Measurements from ENCODE around the gene TCAP.
A peak's percentile ranks its signal among the peaks of the same experiment; 100 is the strongest.
"Not testable (repeated sequence)": the region's sequence is repeated elsewhere in the genome, so short reads cannot be mapped to it uniquely, and the experiment has no call there.

Gene TCAP

GRCh38 chr17:39687101-39687545, 22.0 kb downstream of the TCAP start:
- DNase-seq: no peak

GRCh38 chr17:39687546-39688474, 22.7 kb downstream of the TCAP start, which contains the start of gene PGAP3:
PGAP3 (minus strand) TSS chr17:39688057; CDS start chr17:39688014, 43 bp downstream.
- peak; percentile 92 for DNase-seq

GRCh38 chr17:39688475-39688835, 23.3 kb downstream of the TCAP start:
- no peak for DNase-seq

GRCh38 chr17:39688945-39689344, 23.8 kb downstream of the TCAP start:
- DNase-seq: no peak

- DNase-seq: no peak
Measured at GRCh38 chr17:39694593-39694992, 29.4 kb downstream of the TCAP start.

GRCh38 chr17:39695089-39695474, 29.9 kb downstream of the TCAP start:
- no peak for DNase-seq

GRCh38 chr17:39696731-39697130, 31.6 kb downstream of the TCAP start:
- no peak for DNase-seq

GRCh38 chr17:39697961-39698360, 32.8 kb downstream of the TCAP start:
- no peak for DNase-seq

- DNase-seq: not testable (repeated sequence)
Measured at GRCh38 chr17:39699157-39699817, 34.1 kb downstream of the TCAP start.

GRCh38 chr17:39699818-39700147, 34.6 kb downstream of the TCAP start, which contains the start of gene ERBB2:
ERBB2 (plus strand) TSS chr17:39700064; CDS start chr17:39700239, 175 bp downstream.
- peak; percentile 82 for DNase-seq

GRCh38 chr17:39700148-39700987, 35.2 kb downstream of the TCAP start:
- DNase-seq: peak; percentile 84

- no peak for DNase-seq
Measured at GRCh38 chr17:39701012-39701783, 36.0 kb downstream of the TCAP start.

- DNase-seq: no peak
Measured at GRCh38 chr17:39701784-39702422, 36.8 kb downstream of the TCAP start.

GRCh38 chr17:39702901-39703893, 38.0 kb downstream of the TCAP start:
- DNase-seq: no peak

- DNase-seq: no peak
Measured at GRCh38 chr17:39703913-39704312, 38.8 kb downstream of the TCAP start.

- DNase-seq: no peak
Measured at GRCh38 chr17:39704821-39705551, 39.8 kb downstream of the TCAP start.

GRCh38 chr17:39705786-39706348, 40.7 kb downstream of the TCAP start:
- DNase-seq: no peak

GRCh38 chr17:39706383-39706782, 41.2 kb downstream of the TCAP start:
- no peak for DNase-seq

- DNase-seq: no peak
Measured at GRCh38 chr17:39706921-39707337, 41.8 kb downstream of the TCAP start.

Measured in right forelimb (tissue), 1 donor.